HG03139 (cell line): ENCODE data around the gene DHPS.
"Not testable (repeated sequence)": the region's sequence is repeated elsewhere in the genome, so short reads cannot be mapped to it uniquely, and the experiment has no call there.

Source experiments
- ATAC-seq: cut with Tn5 transposase; IDR thresholded peaks from one replicate; pipeline ENCODE4 v1.9.1; 2021; ENCODE audit not compliant: unreplicated experiment

DHPS gene

GRCh38 chr19:12705654-12706331, 24.1 kb upstream of the DHPS start:
- ATAC-seq: no peak

- no peak for ATAC-seq
These were observed 23.5 kb upstream of the DHPS start for GRCh38 chr19:12705169-12705568.

GRCh38 chr19:12703046-12703445, 21.4 kb upstream of the DHPS start:
- no peak for ATAC-seq

GRCh38 chr19:12701596-12702282, 20.1 kb upstream of the DHPS start:
- ATAC-seq: no peak

- ATAC-seq: no peak
These were observed 16.5 kb upstream of the DHPS start for GRCh38 chr19:12698138-12698537.

- ATAC-seq: not testable (repeated sequence)
These were observed 15.7 kb upstream of the DHPS start for GRCh38 chr19:12697425-12697824.

GRCh38 chr19:12696366-12697335, 15.0 kb upstream of the DHPS start, which contains the start of gene FBXW9:
Gene FBXW9, minus strand, starts transcription at chr19:12696631. Its CDS starts 50 bp downstream, at chr19:12696581.
- ATAC-seq: peak; percentile 62

GRCh38 chr19:12695997-12696365, 14.3 kb upstream of the DHPS start:
- no peak for ATAC-seq

- no peak for ATAC-seq
These were observed 13.8 kb upstream of the DHPS start for GRCh38 chr19:12695514-12695913.

GRCh38 chr19:12695096-12695495, 13.4 kb upstream of the DHPS start:
- ATAC-seq: no peak

GRCh38 chr19:12694641-12695040, 13.0 kb upstream of the DHPS start:
- no peak for ATAC-seq

GRCh38 chr19:12692960-12693359, 11.3 kb upstream of the DHPS start:
- ATAC-seq: no peak

- no peak for ATAC-seq
These were observed 8.0 kb upstream of the DHPS start for GRCh38 chr19:12689581-12690216.

- ATAC-seq: no peak
These were observed 7.3 kb upstream of the DHPS start for GRCh38 chr19:12689012-12689411.

- ATAC-seq: no peak
These were observed 6.0 kb upstream of the DHPS start, which contains the start of gene GNG14 for GRCh38 chr19:12687496-12688196. Gene GNG14, plus strand, starts transcription at chr19:12687998. Its CDS starts 51 bp downstream, at chr19:12688049.

GRCh38 chr19:12685831-12686230, 4.2 kb upstream of the DHPS start:
- no peak for ATAC-seq

- no peak for ATAC-seq
These were observed 1.6 kb downstream of the DHPS start for GRCh38 chr19:12680034-12680433.

GRCh38 chr19:12678039-12678438, 3.6 kb downstream of the DHPS start:
- not testable (repeated sequence) for ATAC-seq

GRCh38 chr19:12676928-12677327, 4.8 kb downstream of the DHPS start:
- no peak for ATAC-seq

- no peak for ATAC-seq
These were observed 5.3 kb downstream of the DHPS start for GRCh38 chr19:12676384-12676792.
